ENCODE results near the gene IREB2.

IREB2 gene

DNA sequence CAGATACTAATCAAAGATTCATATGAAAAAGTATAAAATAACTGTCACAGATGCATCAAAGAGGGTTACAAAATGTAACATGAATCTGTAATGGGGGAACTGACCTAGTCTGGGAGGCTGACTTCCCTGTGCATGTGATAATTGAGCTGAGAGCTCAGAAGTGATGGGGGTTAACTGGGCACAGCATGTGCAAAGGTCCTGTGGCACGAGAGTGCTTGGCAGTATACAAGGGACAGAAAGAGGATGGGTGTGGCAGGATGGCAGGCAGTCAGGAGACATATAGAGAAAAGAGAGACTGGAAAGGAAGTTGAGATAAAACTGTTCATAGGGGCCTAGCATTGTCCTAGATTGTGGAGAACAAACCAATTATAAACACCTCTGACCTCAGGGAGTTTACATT is 47.8 kb upstream of the IREB2 start:
- Histone ChIP-seq H3K4me1 (ENCODE audit: control insufficient read depth in 2 of 2, insufficient read depth in 1 of 2, low read depth in 1 of 2, low read length in 2 of 2) (peaks cover 7 to 16% of the 10 kb centered on the region in 2 donors), H3K4ac (ENCODE audit: low read length) (no peak overlapping the region), H3K4me3 (ENCODE audit: low read length in 2 of 2) (no peak overlapping the region), H2AFZ (ENCODE audit: low read length) (no peak overlapping the region), H3K4me2 (ENCODE audit: insufficient read depth, low read length, poor library complexity, severe bottlenecking) (no peak overlapping the region), H3K79me1 (ENCODE audit: low read depth, low read length) (no peaks in the 10 kb centered on the region), H2BK120ac (ENCODE audit: low read depth, low read length) (no peak overlapping the region), H3K36me3 (replicated peaks in 1 of 2; ENCODE audit: control insufficient read depth in 2 of 2, insufficient read depth in 2 of 2, low read length in 2 of 2) (no peaks in the 10 kb centered on the region), H3K9ac (ENCODE audit: low read depth, low read length, poor library complexity) (no peak overlapping the region), H3K23ac (ENCODE audit: low read depth, low read length, poor library complexity) (no peak overlapping the region), H2BK5ac (ENCODE audit: low read length) (no peak overlapping the region), H4K8ac (ENCODE audit: low read depth, low read length) (no peak overlapping the region), H2BK15ac (ENCODE audit: low read length) (no peak overlapping the region), H3K18ac (ENCODE audit: low read length) (no peak overlapping the region), H4K91ac (ENCODE audit: low read depth, low read length, poor library complexity) (no peak overlapping the region), H3K27me3 (ENCODE audit: control insufficient read depth in 3 of 3, insufficient read depth in 3 of 3, low read depth in 1 of 3, low read length in 3 of 3) (no peaks in the 10 kb centered on the region), H2BK12ac (ENCODE audit: low read length) (no peak overlapping the region), H3K14ac (ENCODE audit: low read length) (no peak overlapping the region), H3K9me3 (replicated peaks in 1 of 2; ENCODE audit: control insufficient read depth in 2 of 2, insufficient read depth in 1 of 2, low read depth in 1 of 2, low read length in 2 of 2) (no peaks in the 10 kb centered on the region), H2AK5ac (ENCODE audit: low read depth, low read length) (no peak overlapping the region), H3K27ac (replicated peaks; ENCODE audit: low read length) (no peak overlapping the region)
- DNase-seq (ENCODE audit: low spot score): no peak
- no CpG with 5 or more reads among the region's 1 CpG for WGBS, 2 donors (ENCODE audit: extremely low coverage in 2 of 2, insufficient read length in 2 of 2, insufficient replicate concordance in 1 of 2)

DNA sequence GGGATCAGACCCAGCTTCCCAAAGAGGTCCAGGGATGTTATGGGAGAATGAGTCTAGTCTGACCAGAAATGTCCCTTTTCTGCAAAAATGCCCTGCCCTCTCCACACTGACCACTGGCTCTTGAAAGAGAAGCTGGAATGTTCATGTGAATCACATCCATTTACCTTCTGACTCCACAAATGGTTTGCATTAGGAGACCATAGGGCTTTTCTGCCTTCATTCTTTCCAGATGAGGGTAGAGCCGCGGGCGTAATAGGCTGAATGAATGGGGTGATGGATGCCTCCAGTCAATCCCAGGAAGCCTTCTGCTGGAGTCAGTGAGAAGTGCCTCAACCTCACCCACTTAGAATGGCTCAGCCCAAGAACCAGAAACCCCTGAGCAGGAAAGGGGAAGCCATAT is 47.2 kb upstream of the IREB2 start:
- Histone ChIP-seq H2AFZ (ENCODE audit: low read length) (no peak overlapping the region), H3K14ac (ENCODE audit: low read length) (no peak overlapping the region), H2BK120ac (ENCODE audit: low read depth, low read length) (no peak overlapping the region), H3K9me3 (replicated peaks in 1 of 2; ENCODE audit: control insufficient read depth in 2 of 2, insufficient read depth in 1 of 2, low read depth in 1 of 2, low read length in 2 of 2) (no peaks in the 10 kb centered on the region), H3K4me1 (ENCODE audit: control insufficient read depth in 2 of 2, insufficient read depth in 1 of 2, low read depth in 1 of 2, low read length in 2 of 2) (peaks cover 7 to 17% of the 10 kb centered on the region in 2 donors), H4K8ac (ENCODE audit: low read depth, low read length) (no peak overlapping the region), H3K18ac (ENCODE audit: low read length) (no peak overlapping the region), H3K27ac (replicated peaks; ENCODE audit: low read length) (no peak overlapping the region), H2AK5ac (ENCODE audit: low read depth, low read length) (no peak overlapping the region), H4K91ac (ENCODE audit: low read depth, low read length, poor library complexity) (no peak overlapping the region), H2BK5ac (ENCODE audit: low read length) (no peak overlapping the region), H3K4me3 (ENCODE audit: low read length in 2 of 2) (no peak overlapping the region), H3K79me1 (ENCODE audit: low read depth, low read length) (no peaks in the 10 kb centered on the region), H2BK12ac (ENCODE audit: low read length) (no peak overlapping the region), H3K4me2 (ENCODE audit: insufficient read depth, low read length, poor library complexity, severe bottlenecking) (no peak overlapping the region), H3K36me3 (replicated peaks in 1 of 2; ENCODE audit: control insufficient read depth in 2 of 2, insufficient read depth in 2 of 2, low read length in 2 of 2) (no peaks in the 10 kb centered on the region), H3K9ac (ENCODE audit: low read depth, low read length, poor library complexity) (no peak overlapping the region), H2BK15ac (ENCODE audit: low read length) (no peak overlapping the region), H3K4ac (ENCODE audit: low read length) (no peak overlapping the region), H3K27me3 (ENCODE audit: control insufficient read depth in 3 of 3, insufficient read depth in 3 of 3, low read depth in 1 of 3, low read length in 3 of 3) (no peaks in the 10 kb centered on the region), H3K23ac (ENCODE audit: low read depth, low read length, poor library complexity) (no peak overlapping the region)
- no peak for DNase-seq (ENCODE audit: low spot score)
- WGBS, 2 donors (ENCODE audit: extremely low coverage in 2 of 2, insufficient read length in 2 of 2, insufficient replicate concordance in 1 of 2): no CpG with 5 or more reads among the region's 3 CpGs

DNA sequence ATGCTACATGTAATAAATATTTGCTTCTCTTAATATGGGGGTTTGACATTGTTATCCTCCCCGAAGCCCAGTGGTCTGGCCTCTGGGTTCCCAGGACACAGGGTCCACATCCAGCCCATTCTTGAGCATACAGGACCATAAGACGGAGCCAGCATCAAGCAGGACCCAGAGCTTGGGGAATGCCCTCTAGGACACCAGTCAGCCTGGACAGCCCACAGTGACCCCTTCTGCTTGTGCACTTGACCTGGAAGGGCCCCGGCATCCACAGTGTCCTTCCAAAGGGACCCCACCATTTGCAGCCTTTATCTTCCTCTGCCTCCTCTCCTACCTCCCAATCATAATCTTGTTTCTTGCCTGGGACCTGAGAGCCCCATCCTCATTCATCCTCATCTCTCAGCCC is 46.2 kb upstream of the IREB2 start:
- H2BK15ac ChIP-seq (ENCODE audit: low read length): no peak overlapping the region
- no peak overlapping the region for H3K9ac ChIP-seq (ENCODE audit: low read depth, low read length, poor library complexity)
- H3K36me3 ChIP-seq (replicated peaks in 1 of 2; ENCODE audit: control insufficient read depth in 2 of 2, insufficient read depth in 2 of 2, low read length in 2 of 2): no peaks in the 10 kb centered on the region
- H3K4me1 ChIP-seq (ENCODE audit: control insufficient read depth in 2 of 2, insufficient read depth in 1 of 2, low read depth in 1 of 2, low read length in 2 of 2): peaks cover 7 to 18% of the 10 kb centered on the region in 2 donors
- no peak overlapping the region for H2BK5ac ChIP-seq (ENCODE audit: low read length)
- no peaks in the 10 kb centered on the region for H3K9me3 ChIP-seq (replicated peaks in 1 of 2; ENCODE audit: control insufficient read depth in 2 of 2, insufficient read depth in 1 of 2, low read depth in 1 of 2, low read length in 2 of 2)
- H3K4ac ChIP-seq (ENCODE audit: low read length): no peak overlapping the region
- H2BK120ac ChIP-seq (ENCODE audit: low read depth, low read length): no peak overlapping the region
- H3K18ac ChIP-seq (ENCODE audit: low read length): peak overlapping the region; percentile 21
- peak overlapping the region; percentile 60 for H2AFZ ChIP-seq (ENCODE audit: low read length)
- no peak overlapping the region for H3K23ac ChIP-seq (ENCODE audit: low read depth, low read length, poor library complexity)
- no peak for DNase-seq (ENCODE audit: low spot score)
- H4K8ac ChIP-seq (ENCODE audit: low read depth, low read length): no peak overlapping the region
- H3K27me3 ChIP-seq (ENCODE audit: control insufficient read depth in 3 of 3, insufficient read depth in 3 of 3, low read depth in 1 of 3, low read length in 3 of 3): no peaks in the 10 kb centered on the region
- H4K91ac ChIP-seq (ENCODE audit: low read depth, low read length, poor library complexity): no peak overlapping the region
- no peak overlapping the region for H3K4me2 ChIP-seq (ENCODE audit: insufficient read depth, low read length, poor library complexity, severe bottlenecking)
- H3K14ac ChIP-seq (ENCODE audit: low read length): no peak overlapping the region
- H2BK12ac ChIP-seq (ENCODE audit: low read length): no peak overlapping the region
- WGBS, 2 donors (ENCODE audit: extremely low coverage in 2 of 2, insufficient read length in 2 of 2, insufficient replicate concordance in 1 of 2): no CpG with 5 or more reads among the region's 3 CpGs
- H3K79me1 ChIP-seq (ENCODE audit: low read depth, low read length): no peaks in the 10 kb centered on the region
- no peak overlapping the region for H3K4me3 ChIP-seq (ENCODE audit: low read length in 2 of 2)
- no peak overlapping the region for H2AK5ac ChIP-seq (ENCODE audit: low read depth, low read length)
- H3K27ac ChIP-seq (replicated peaks; ENCODE audit: low read length): no peak overlapping the region

DNA sequence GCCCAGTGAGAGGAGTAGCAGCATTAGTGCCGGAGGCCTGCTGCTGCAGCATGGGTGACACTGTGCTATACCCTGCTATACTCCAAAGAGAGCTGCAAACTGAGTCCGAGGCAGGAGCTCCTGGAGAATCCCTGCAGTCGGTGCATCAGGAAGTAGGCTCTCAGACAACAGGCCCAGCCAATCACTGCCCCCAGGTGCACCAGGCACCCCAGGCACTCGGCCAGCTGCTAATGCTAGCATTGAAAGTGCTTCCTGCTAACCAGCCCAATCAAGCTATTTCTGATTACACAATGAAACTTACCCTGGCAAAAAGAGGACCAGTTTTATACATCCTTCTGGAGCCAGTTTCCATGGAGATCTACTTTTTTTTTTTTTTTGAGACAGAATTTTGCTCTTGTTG is 45.6 kb upstream of the IREB2 start:
- Histone ChIP-seq H2BK12ac (ENCODE audit: low read length) (no peak overlapping the region), H3K4ac (ENCODE audit: low read length) (no peak overlapping the region), H3K4me1 (ENCODE audit: control insufficient read depth in 2 of 2, insufficient read depth in 1 of 2, low read depth in 1 of 2, low read length in 2 of 2) (peaks cover 7 to 18% of the 10 kb centered on the region in 2 donors), H2AK5ac (ENCODE audit: low read depth, low read length) (no peak overlapping the region), H3K4me2 (ENCODE audit: insufficient read depth, low read length, poor library complexity, severe bottlenecking) (no peak overlapping the region), H3K14ac (ENCODE audit: low read length) (no peak overlapping the region), H3K27me3 (ENCODE audit: control insufficient read depth in 3 of 3, insufficient read depth in 3 of 3, low read depth in 1 of 3, low read length in 3 of 3) (no peaks in the 10 kb centered on the region), H2BK120ac (ENCODE audit: low read depth, low read length) (no peak overlapping the region), H3K4me3 (ENCODE audit: low read length in 2 of 2) (no peak overlapping the region), H4K91ac (ENCODE audit: low read depth, low read length, poor library complexity) (no peak overlapping the region), H2BK5ac (ENCODE audit: low read length) (no peak overlapping the region), H4K8ac (ENCODE audit: low read depth, low read length) (no peak overlapping the region), H3K9me3 (replicated peaks in 1 of 2; ENCODE audit: control insufficient read depth in 2 of 2, insufficient read depth in 1 of 2, low read depth in 1 of 2, low read length in 2 of 2) (no peaks in the 10 kb centered on the region), H3K79me1 (ENCODE audit: low read depth, low read length) (no peaks in the 10 kb centered on the region), H3K27ac (replicated peaks; ENCODE audit: low read length) (no peak overlapping the region), H3K23ac (ENCODE audit: low read depth, low read length, poor library complexity) (no peak overlapping the region), H2BK15ac (ENCODE audit: low read length) (no peak overlapping the region), H3K9ac (ENCODE audit: low read depth, low read length, poor library complexity) (no peak overlapping the region), H2AFZ (ENCODE audit: low read length) (peak overlapping the region; percentile 60), H3K18ac (ENCODE audit: low read length) (no peak overlapping the region), H3K36me3 (replicated peaks in 1 of 2; ENCODE audit: control insufficient read depth in 2 of 2, insufficient read depth in 2 of 2, low read length in 2 of 2) (no peaks in the 10 kb centered on the region)
- DNase-seq (ENCODE audit: low spot score): no peak
- no CpG with 5 or more reads among the region's 4 CpGs for WGBS, 2 donors (ENCODE audit: extremely low coverage in 2 of 2, insufficient read length in 2 of 2, insufficient replicate concordance in 1 of 2)

Measured in neuronal stem cell (in vitro differentiated cells).